Measurements from ENCODE around the gene THOC6.

THOC6 gene

DNA sequence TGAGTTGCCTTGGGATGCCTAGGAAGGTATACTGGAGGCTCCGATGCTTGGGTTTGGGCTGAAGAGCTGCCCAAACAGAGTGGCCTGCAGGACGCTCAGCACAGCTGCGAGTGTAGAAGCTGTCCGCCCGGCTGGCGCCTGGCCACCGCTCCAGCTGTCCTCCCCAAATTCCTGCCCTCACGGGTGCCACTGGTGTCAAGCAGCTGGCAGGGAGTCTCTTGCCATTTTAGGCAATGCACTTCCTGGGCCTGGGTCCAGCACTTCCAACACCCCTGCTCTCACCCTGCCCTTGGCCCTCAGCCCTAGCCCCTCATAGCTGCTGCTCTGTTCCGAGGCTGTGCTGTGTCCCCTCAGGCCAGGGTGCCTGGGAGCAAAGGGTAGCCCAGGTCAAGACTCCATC lies 38.4 kb upstream of the THOC6 start:
- no peak for TF ChIP-seq SUZ12 (IDR thresholded peaks at IDR 0.05; ENCODE audit: extremely low read depth, insufficient read depth, insufficient read length)
- no peak for TF ChIP-seq YY1 (IDR thresholded peaks at IDR 0.05; ENCODE audit: insufficient read depth, insufficient read length)
- no peak for TF ChIP-seq ZNF274 (IDR thresholded peaks at IDR 0.05; ENCODE audit: low read depth, low read length)
- Histone ChIP-seq H3K9ac (ENCODE audit: insufficient read length, low read depth) (peak overlapping the region; percentile 57), H3K27me3 (ENCODE audit: insufficient read depth, insufficient read length) (no peaks in the 10 kb centered on the region), H3K9me3 (ENCODE audit: insufficient read depth, low read length) (no peaks in the 10 kb centered on the region), H3K36me3 (ENCODE audit: insufficient read depth, insufficient read length, low read length) (no peaks in the 10 kb centered on the region), H3K4me1 (ENCODE audit: insufficient read depth, insufficient read length) (peaks cover 30% of the 10 kb centered on the region), H3K4me3 (ENCODE audit: insufficient read length, low read depth) (no peak overlapping the region)
- no peak for DNase-seq (ENCODE audit: low read depth, low spot score)

DNA sequence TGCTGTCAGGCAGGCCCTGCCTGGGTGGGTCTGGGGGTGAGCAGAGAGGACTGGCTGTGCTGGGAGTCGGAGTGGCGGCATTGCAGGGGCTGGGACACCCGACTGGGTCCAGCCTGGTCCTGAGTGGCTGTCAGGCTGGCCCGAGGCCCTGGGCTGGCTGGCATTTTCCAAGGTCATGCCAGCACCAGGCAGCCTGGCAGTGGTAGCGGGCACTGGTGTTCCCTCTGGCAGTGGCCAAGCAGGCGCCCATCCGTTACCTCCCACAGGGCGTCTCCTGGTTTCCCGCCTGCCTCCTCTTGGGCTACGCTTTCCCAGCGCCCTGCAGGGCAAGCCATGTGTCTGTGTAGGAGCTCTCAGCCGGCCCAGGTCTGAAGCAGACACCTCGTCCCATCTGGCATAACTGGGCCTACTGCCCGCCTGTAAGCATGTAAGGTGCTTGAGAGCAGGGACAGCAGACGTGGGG lies 37.9 kb upstream of the THOC6 start:
- Histone ChIP-seq H3K9me3 (ENCODE audit: insufficient read depth, low read length) (no peaks in the 10 kb centered on the region), H3K27me3 (ENCODE audit: insufficient read depth, insufficient read length) (no peaks in the 10 kb centered on the region), H3K9ac (ENCODE audit: insufficient read length, low read depth) (peak overlapping the region; percentile 5), H3K4me1 (ENCODE audit: insufficient read depth, insufficient read length) (peaks cover 34% of the 10 kb centered on the region), H3K4me3 (ENCODE audit: insufficient read length, low read depth) (no peak overlapping the region), H3K36me3 (ENCODE audit: insufficient read depth, insufficient read length, low read length) (no peaks in the 10 kb centered on the region)
- TF ChIP-seq SUZ12 (IDR thresholded peaks at IDR 0.05; ENCODE audit: extremely low read depth, insufficient read depth, insufficient read length) = no peak
- TF ChIP-seq YY1 (IDR thresholded peaks at IDR 0.05; ENCODE audit: insufficient read depth, insufficient read length) = no peak
- TF ChIP-seq ZNF274 (IDR thresholded peaks at IDR 0.05; ENCODE audit: low read depth, low read length) = no peak
- no peak for DNase-seq (ENCODE audit: low read depth, low spot score)

DNA sequence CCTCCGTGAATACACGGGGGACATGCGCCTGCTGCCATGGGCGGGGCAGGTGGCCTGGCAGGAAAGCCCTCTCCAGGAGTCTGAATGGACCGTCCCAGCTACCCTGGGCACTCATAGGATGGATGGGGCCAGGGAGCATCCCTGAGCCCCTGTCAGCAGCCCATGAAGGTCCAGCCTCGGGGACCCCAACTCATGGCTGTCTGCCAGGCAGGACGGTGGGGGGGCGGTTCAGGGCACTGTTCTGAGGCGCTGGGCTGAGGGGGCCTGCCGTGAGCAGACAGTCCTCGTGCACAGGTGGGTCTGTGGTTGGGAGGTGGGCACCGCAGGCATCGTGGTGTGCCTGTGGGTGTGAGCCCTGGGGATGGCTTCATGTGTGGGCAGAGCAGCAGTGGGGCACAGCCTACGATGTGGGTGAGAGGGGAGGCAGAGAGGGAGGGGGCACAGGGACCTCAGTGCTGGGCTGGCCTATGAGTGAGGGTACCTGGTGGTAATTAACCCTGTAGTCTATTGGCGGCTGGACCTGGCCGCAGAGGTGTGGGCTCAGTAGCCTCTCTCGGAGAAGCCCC lies 37.1 kb upstream of the THOC6 start:
- TF ChIP-seq SUZ12 (IDR thresholded peaks at IDR 0.05; ENCODE audit: extremely low read depth, insufficient read depth, insufficient read length) (no peak), YY1 (IDR thresholded peaks at IDR 0.05; ENCODE audit: insufficient read depth, insufficient read length) (no peak), ZNF274 (IDR thresholded peaks at IDR 0.05; ENCODE audit: low read depth, low read length) (no peak)
- H3K9me3 ChIP-seq (ENCODE audit: insufficient read depth, low read length) = no peaks in the 10 kb centered on the region
- DNase-seq (ENCODE audit: low read depth, low spot score) = no peak
- peaks cover under 1% of the 10 kb centered on the region for H3K27me3 ChIP-seq (ENCODE audit: insufficient read depth, insufficient read length)
- peak overlapping the region; percentile 5 for H3K9ac ChIP-seq (ENCODE audit: insufficient read length, low read depth)
- H3K4me1 ChIP-seq (ENCODE audit: insufficient read depth, insufficient read length) = peaks cover 36% of the 10 kb centered on the region
- H3K4me3 ChIP-seq (ENCODE audit: insufficient read length, low read depth) = no peak overlapping the region
- H3K36me3 ChIP-seq (ENCODE audit: insufficient read depth, insufficient read length, low read length) = no peaks in the 10 kb centered on the region

DNA sequence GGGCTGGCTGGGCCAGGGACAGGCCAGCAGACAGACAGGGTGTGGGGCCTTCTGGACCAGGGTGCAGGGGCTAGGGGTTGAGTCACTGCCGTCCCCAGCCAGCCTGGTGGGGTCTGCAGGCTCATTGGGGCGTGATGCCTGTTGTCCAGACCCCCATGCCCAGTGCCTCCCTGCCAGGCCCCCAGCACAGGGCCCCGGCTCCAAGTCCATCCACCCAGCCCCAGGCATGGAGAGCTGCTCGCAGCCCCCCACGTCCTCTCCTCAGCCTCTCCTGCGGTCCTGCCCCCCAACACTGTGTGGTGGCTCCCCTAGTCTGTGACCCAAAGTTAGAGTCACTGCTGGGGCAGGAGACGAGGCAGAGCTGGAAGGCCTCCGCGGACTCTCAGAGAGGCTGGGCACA lies 36.5 kb upstream of the THOC6 start:
- H3K4me3 ChIP-seq (ENCODE audit: insufficient read length, low read depth) = no peak overlapping the region
- H3K27me3 ChIP-seq (ENCODE audit: insufficient read depth, insufficient read length) = peaks cover 3% of the 10 kb centered on the region
- no peaks in the 10 kb centered on the region for H3K36me3 ChIP-seq (ENCODE audit: insufficient read depth, insufficient read length, low read length)
- H3K9me3 ChIP-seq (ENCODE audit: insufficient read depth, low read length) = no peaks in the 10 kb centered on the region
- peak overlapping the region; percentile 56 for H3K9ac ChIP-seq (ENCODE audit: insufficient read length, low read depth)
- no peak for DNase-seq (ENCODE audit: low read depth, low spot score)
- TF ChIP-seq ZNF274 (IDR thresholded peaks at IDR 0.05; ENCODE audit: low read depth, low read length) (no peak), YY1 (IDR thresholded peaks at IDR 0.05; ENCODE audit: insufficient read depth, insufficient read length) (no peak), SUZ12 (IDR thresholded peaks at IDR 0.05; ENCODE audit: extremely low read depth, insufficient read depth, insufficient read length) (no peak)
- peaks cover 36% of the 10 kb centered on the region for H3K4me1 ChIP-seq (ENCODE audit: insufficient read depth, insufficient read length)

DNA sequence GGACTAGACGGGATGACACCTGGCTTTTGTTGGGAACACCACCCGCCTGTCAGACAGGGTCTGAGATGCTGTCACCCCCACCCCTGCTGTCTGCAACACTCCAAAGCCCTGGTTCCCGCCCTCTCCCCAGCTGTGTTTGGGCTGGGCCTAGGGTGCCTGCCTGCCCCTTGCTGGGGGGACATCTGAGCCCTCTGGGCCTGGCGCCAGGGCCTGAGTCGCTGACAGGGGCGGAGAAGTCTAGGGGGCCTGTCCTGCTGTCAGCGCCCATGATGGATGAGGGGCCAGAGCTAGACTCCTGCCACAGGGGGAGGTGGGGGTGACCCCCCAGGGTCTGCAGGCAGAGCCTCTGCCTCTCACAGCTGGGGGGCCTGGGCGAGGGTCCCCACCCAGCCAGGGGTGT lies 36.0 kb upstream of the THOC6 start:
- TF ChIP-seq YY1 (IDR thresholded peaks at IDR 0.05; ENCODE audit: insufficient read depth, insufficient read length) (no peak), ZNF274 (IDR thresholded peaks at IDR 0.05; ENCODE audit: low read depth, low read length) (no peak), SUZ12 (IDR thresholded peaks at IDR 0.05; ENCODE audit: extremely low read depth, insufficient read depth, insufficient read length) (no peak)
- H3K36me3 ChIP-seq (ENCODE audit: insufficient read depth, insufficient read length, low read length) = no peaks in the 10 kb centered on the region
- no peaks in the 10 kb centered on the region for H3K9me3 ChIP-seq (ENCODE audit: insufficient read depth, low read length)
- H3K4me3 ChIP-seq (ENCODE audit: insufficient read length, low read depth) = no peak overlapping the region
- H3K27me3 ChIP-seq (ENCODE audit: insufficient read depth, insufficient read length) = peaks cover 3% of the 10 kb centered on the region
- H3K4me1 ChIP-seq (ENCODE audit: insufficient read depth, insufficient read length) = peaks cover 37% of the 10 kb centered on the region
- no peak for DNase-seq (ENCODE audit: low read depth, low spot score)
- peak overlapping the region; percentile 56 for H3K9ac ChIP-seq (ENCODE audit: insufficient read length, low read depth)

DNA sequence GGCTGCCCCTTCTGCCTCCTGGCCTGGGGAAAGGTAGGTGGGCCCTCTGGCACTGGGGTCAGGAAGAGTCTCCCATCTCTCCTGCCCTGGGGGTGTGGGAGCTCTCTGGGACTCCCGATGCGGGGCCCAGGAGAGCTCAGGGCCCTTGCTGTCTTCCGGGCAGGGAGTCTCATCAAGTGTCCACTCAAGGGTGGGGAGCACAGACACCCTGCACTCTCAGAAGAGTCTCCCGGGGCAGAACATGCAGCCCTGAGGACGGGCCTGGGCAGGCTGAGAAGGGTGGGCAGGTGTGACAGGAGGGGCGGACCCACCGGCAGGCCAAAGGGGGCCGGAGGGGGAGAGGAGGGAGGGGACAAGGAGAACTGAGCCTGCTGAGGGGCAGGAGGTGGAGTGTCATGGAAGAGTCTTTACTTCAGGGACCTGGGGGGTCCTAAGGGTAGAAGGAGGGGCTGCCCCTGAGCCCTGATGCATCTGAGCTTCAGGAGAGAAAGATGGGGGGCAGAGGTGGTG lies 35.2 kb upstream of the THOC6 start:
- Histone ChIP-seq H3K36me3 (ENCODE audit: insufficient read depth, insufficient read length, low read length) (no peaks in the 10 kb centered on the region), H3K27me3 (ENCODE audit: insufficient read depth, insufficient read length) (peaks cover 3% of the 10 kb centered on the region), H3K9ac (ENCODE audit: insufficient read length, low read depth) (peak overlapping the region; percentile 56), H3K9me3 (ENCODE audit: insufficient read depth, low read length) (no peaks in the 10 kb centered on the region), H3K4me1 (ENCODE audit: insufficient read depth, insufficient read length) (peaks cover 34% of the 10 kb centered on the region), H3K4me3 (ENCODE audit: insufficient read length, low read depth) (no peak overlapping the region)
- no peak for TF ChIP-seq ZNF274 (IDR thresholded peaks at IDR 0.05; ENCODE audit: low read depth, low read length)
- no peak for TF ChIP-seq SUZ12 (IDR thresholded peaks at IDR 0.05; ENCODE audit: extremely low read depth, insufficient read depth, insufficient read length)
- no peak for TF ChIP-seq YY1 (IDR thresholded peaks at IDR 0.05; ENCODE audit: insufficient read depth, insufficient read length)
- DNase-seq (ENCODE audit: low read depth, low spot score) = no peak

DNA sequence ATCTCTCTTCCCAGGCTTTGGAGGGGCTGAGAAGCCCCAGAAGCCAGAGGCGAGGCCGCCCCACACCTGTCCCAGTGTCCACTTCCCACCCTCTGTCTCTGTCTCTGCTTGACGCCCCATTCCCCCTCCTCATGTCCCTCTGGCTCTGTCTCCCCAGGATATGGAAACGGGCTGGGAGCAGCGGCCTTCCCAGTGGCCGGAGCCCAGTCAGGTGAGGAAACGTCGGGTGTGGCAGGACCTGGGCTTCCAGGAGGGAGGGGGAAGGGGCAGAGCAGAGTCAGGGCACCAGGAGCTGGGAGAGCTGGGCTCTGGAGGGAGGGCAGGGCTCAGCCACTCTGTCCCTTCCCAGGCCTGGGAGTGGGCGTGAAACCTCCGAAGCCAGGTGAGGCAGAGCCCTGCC lies 32.9 kb upstream of the THOC6 start:
- TF ChIP-seq SUZ12 (IDR thresholded peaks at IDR 0.05; ENCODE audit: extremely low read depth, insufficient read depth, insufficient read length) (no peak), YY1 (IDR thresholded peaks at IDR 0.05; ENCODE audit: insufficient read depth, insufficient read length) (no peak), ZNF274 (IDR thresholded peaks at IDR 0.05; ENCODE audit: low read depth, low read length) (no peak)
- Histone ChIP-seq H3K4me1 (ENCODE audit: insufficient read depth, insufficient read length) (peaks cover 28% of the 10 kb centered on the region), H3K9me3 (ENCODE audit: insufficient read depth, low read length) (no peaks in the 10 kb centered on the region), H3K9ac (ENCODE audit: insufficient read length, low read depth) (no peak overlapping the region), H3K27me3 (ENCODE audit: insufficient read depth, insufficient read length) (peaks cover 3% of the 10 kb centered on the region), H3K4me3 (ENCODE audit: insufficient read length, low read depth) (no peak overlapping the region), H3K36me3 (ENCODE audit: insufficient read depth, insufficient read length, low read length) (no peaks in the 10 kb centered on the region)
- DNase-seq (ENCODE audit: low read depth, low spot score) = no peak

All from NT2/D1 (cell line).